Stimulated activated CD4-positive, alpha-beta T cell treated with anti-CD3 and anti-CD28 coated beads, Interleukin-2, amount 100 ng/mL, for 48 hours (primary cell): ENCODE data around the gene SPDEF.

Experiments
- DNase-seq, 2 donors: peaks; one replicate each; pipeline ENCODE4 v3.0.0-alpha.2; 2020

Gene SPDEF

GRCh38 chr6:34526241-34526972, 29.7 kb downstream of the SPDEF start:
- DNase-seq, result no peak

- DNase-seq, result no peak
Measured at GRCh38 chr6:34525431-34526175, 30.5 kb downstream of the SPDEF start.

- DNase-seq, result no peak
Measured at GRCh38 chr6:34524971-34525370, 31.2 kb downstream of the SPDEF start.

GRCh38 chr6:34524499-34524898, 31.6 kb downstream of the SPDEF start:
- no peak for DNase-seq

- no peak for DNase-seq
Measured at GRCh38 chr6:34523441-34524206, 32.5 kb downstream of the SPDEF start.

GRCh38 chr6:34522761-34523160, 33.4 kb downstream of the SPDEF start:
- DNase-seq, result no peak

- no peak for DNase-seq
Measured at GRCh38 chr6:34521463-34522285, 34.5 kb downstream of the SPDEF start.

GRCh38 chr6:34520645-34521462, 35.3 kb downstream of the SPDEF start:
- DNase-seq, result no peak

GRCh38 chr6:34519971-34520644, 36.0 kb downstream of the SPDEF start:
- DNase-seq, result no peak

- no peak for DNase-seq
Measured at GRCh38 chr6:34518669-34519365, 37.3 kb downstream of the SPDEF start.

- no peak for DNase-seq
Measured at GRCh38 chr6:34517966-34518365, 38.2 kb downstream of the SPDEF start.

- DNase-seq, result no peak
Measured at GRCh38 chr6:34517461-34517881, 38.7 kb downstream of the SPDEF start.

GRCh38 chr6:34516391-34517324, 39.5 kb downstream of the SPDEF start:
- no peak for DNase-seq

GRCh38 chr6:34515473-34516387, 40.4 kb downstream of the SPDEF start:
- DNase-seq, result no peak

- DNase-seq, result no peak
Measured at GRCh38 chr6:34514593-34515472, 41.3 kb downstream of the SPDEF start.

- DNase-seq, result no peak
Measured at GRCh38 chr6:34514112-34514511, 42.0 kb downstream of the SPDEF start.

- no peak for DNase-seq
Measured at GRCh38 chr6:34513646-34514045, 42.5 kb downstream of the SPDEF start.
